ENCODE measurements around the gene BLNK. TPM values are rescaled to one million over a fixed set of nuclear protein-coding genes. Genes with fewer than 3 reads are reported as not detected.

Gene BLNK
- polyA plus RNA-seq, 1 experiment: not detected

- TF ChIP-seq CTCF (IDR thresholded peaks at IDR 0.05; ENCODE audit: insufficient read depth, low read depth, low read length): no peak
- CTCF ChIA-PET: interaction anchor here (0.9 to 1.2 kb wide), 5 partner anchors 24 to 280 kb away, joined by 3 to 6 read pairs (median 4); partner anchors contain the start of gene BLNK
- H3K36me3 ChIP-seq (ENCODE audit: control insufficient read depth, insufficient read depth, low read length): no peaks in the 10 kb centered on the region
- no peak for DNase-seq (ENCODE audit: low read depth)
- no peak overlapping the region for H3K4me3 ChIP-seq (ENCODE audit: low read depth, low read length)
- peaks cover 1% of the 10 kb centered on the region; the same call in 1 of the 2 replicates for H3K27me3 ChIP-seq (ENCODE audit: control insufficient read depth, insufficient read depth, low read length)
- POLR2A ChIA-PET: no interaction called here
Measured at GRCh38 chr10:96295475-96295874, 24.1 kb upstream of the BLNK start.

GRCh38 chr10:96292971-96293920 is 21.9 kb upstream of the BLNK start:
- Histone ChIP-seq H3K27me3 (ENCODE audit: control insufficient read depth, insufficient read depth, low read length) (no peaks in the 10 kb centered on the region; the same call in 1 of the 2 replicates), H3K4me3 (ENCODE audit: low read depth, low read length) (no peak overlapping the region), H3K36me3 (ENCODE audit: control insufficient read depth, insufficient read depth, low read length) (no peaks in the 10 kb centered on the region)
- DNase-seq (ENCODE audit: low read depth): no peak
- TF ChIP-seq CTCF (IDR thresholded peaks at IDR 0.05; ENCODE audit: insufficient read depth, low read depth, low read length): peak; percentile 46
- ChIA-PET POLR2A (no interaction called here), CTCF (interaction anchor here (0.7 to 4.6 kb wide), 5 partner anchors 11 to 277 kb away, joined by 3 to 48 read pairs (median 4); partner anchors contain the start of gene DNTT)

- ChIA-PET CTCF (interaction anchor here (1.0 to 4.6 kb wide), 2 partner anchors 23 to 275 kb away, joined by 3 to 48 read pairs; no protein-coding TSS in a partner anchor), POLR2A (no interaction called here)
- Histone ChIP-seq H3K4me3 (ENCODE audit: low read depth, low read length) (no peak overlapping the region), H3K36me3 (ENCODE audit: control insufficient read depth, insufficient read depth, low read length) (no peaks in the 10 kb centered on the region), H3K27me3 (ENCODE audit: control insufficient read depth, insufficient read depth, low read length) (no peaks in the 10 kb centered on the region; the same call in 1 of the 2 replicates)
- no peak for TF ChIP-seq CTCF (IDR thresholded peaks at IDR 0.05; ENCODE audit: insufficient read depth, low read depth, low read length)
- no peak for DNase-seq (ENCODE audit: low read depth)
Measured at GRCh38 chr10:96290368-96291133, 19.2 kb upstream of the BLNK start.

- Histone ChIP-seq H3K27me3 (ENCODE audit: control insufficient read depth, insufficient read depth, low read length) (no peaks in the 10 kb centered on the region; the same call in 1 of the 2 replicates), H3K4me3 (ENCODE audit: low read depth, low read length) (no peak overlapping the region), H3K36me3 (ENCODE audit: control insufficient read depth, insufficient read depth, low read length) (no peaks in the 10 kb centered on the region)
- DNase-seq (ENCODE audit: low read depth): no peak
- ChIA-PET CTCF (no interaction called here), POLR2A (no interaction called here)
- TF ChIP-seq CTCF (IDR thresholded peaks at IDR 0.05; ENCODE audit: insufficient read depth, low read depth, low read length): no peak
Measured at GRCh38 chr10:96289218-96289910, 18.0 kb upstream of the BLNK start.
